Nephron progenitor cell (in vitro differentiated cells): Measurements from ENCODE around the gene SMARCB1.

ENCODE experiments used
- DNase-seq: peaks from one replicate; pipeline ENCODE4 v3.0.0; 2021
- H3K27ac Mint-ChIP-seq: 2 replicates; pipeline ENCODE4 v1.8.0; 2021; ENCODE audit warnings: mild to moderate bottlenecking, moderate library complexity, mixed read lengths
- H3K27me3 Mint-ChIP-seq: 2 replicates; pipeline ENCODE4 v1.8.0; 2021; ENCODE audit warnings: mild to moderate bottlenecking, low read depth, mixed read lengths; ENCODE audit not compliant: poor library complexity
- H3K36me3 Mint-ChIP-seq: 2 replicates; pipeline ENCODE4 v1.8.0; 2021; ENCODE audit warnings: low read depth, mixed read lengths
- H3K4me1 Mint-ChIP-seq: 2 replicates; pipeline ENCODE4 v1.8.0; 2021; ENCODE audit warnings: mixed read lengths
- H3K4me3 Mint-ChIP-seq: 2 replicates; pipeline ENCODE4 v1.8.0; 2021; ENCODE audit warnings: mild to moderate bottlenecking, moderate library complexity, mixed read lengths
- H3K9me3 Mint-ChIP-seq: 2 replicates; pipeline ENCODE4 v1.8.0; 2021; ENCODE audit warnings: mild to moderate bottlenecking, moderate library complexity, mixed read lengths
- TF ChIP-seq, protein P1 (sequence below): fragments of 200-600 bp; sonication (generic); IDR thresholded peaks from 2 replicates; pipeline ENCODE4 v1.5.0; 2021; ENCODE audit warnings: antibody characterized with exemption

The SMARCB1 gene

DNA sequence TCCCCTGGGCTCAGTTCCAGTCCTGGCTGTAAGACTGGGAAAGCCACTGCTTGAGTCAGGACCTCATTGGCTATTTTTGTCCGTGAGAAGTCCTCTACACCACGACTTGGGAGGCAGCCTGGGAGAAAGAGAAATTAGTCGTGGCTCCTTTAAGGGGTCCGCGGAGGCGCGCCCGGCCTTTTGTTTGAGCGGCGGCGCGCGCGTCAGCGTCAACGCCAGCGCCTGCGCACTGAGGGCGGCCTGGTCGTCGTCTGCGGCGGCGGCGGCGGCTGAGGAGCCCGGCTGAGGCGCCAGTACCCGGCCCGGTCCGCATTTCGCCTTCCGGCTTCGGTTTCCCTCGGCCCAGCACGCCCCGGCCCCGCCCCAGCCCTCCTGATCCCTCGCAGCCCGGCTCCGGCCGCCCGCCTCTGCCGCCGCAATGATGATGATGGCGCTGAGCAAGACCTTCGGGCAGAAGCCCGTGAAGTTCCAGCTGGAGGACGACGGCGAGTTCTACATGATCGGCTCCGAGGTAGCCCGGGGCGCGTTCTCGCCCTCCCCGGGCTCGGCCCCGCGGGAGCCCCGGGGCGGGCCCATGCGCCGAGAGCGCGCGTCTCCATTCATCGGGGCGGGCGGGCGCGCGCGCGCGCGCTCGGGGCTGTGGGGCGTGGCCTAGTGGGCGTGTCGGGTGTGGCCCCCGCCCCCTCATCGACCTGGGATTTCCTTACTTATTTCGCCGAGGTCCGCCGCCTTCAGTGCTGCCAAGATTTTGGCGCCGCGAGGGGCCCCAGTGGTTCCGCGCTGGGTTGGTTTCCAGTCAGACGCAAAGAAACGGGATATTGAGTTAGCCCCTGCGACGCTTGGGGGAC, at the start of gene SMARCB1:
Gene SMARCB1, plus strand, starts transcription at position 215 of the 848 bp plus-strand sequence. Its CDS starts 204 bp downstream, at position 419.
- Mint-ChIP-seq H3K9me3 (no peaks in the 10 kb centered on the region), H3K4me3 (peak within 1 kb of the TSS; percentile 93), H3K27me3 (no peaks in the 10 kb centered on the region), H3K27ac (peak within 1 kb of the TSS; percentile 92), H3K4me1 (peaks cover 44% of the 10 kb centered on the region), H3K36me3 (peaks cover 9% of the 10 kb centered on the region)
- TF ChIP-seq, protein P1, sequence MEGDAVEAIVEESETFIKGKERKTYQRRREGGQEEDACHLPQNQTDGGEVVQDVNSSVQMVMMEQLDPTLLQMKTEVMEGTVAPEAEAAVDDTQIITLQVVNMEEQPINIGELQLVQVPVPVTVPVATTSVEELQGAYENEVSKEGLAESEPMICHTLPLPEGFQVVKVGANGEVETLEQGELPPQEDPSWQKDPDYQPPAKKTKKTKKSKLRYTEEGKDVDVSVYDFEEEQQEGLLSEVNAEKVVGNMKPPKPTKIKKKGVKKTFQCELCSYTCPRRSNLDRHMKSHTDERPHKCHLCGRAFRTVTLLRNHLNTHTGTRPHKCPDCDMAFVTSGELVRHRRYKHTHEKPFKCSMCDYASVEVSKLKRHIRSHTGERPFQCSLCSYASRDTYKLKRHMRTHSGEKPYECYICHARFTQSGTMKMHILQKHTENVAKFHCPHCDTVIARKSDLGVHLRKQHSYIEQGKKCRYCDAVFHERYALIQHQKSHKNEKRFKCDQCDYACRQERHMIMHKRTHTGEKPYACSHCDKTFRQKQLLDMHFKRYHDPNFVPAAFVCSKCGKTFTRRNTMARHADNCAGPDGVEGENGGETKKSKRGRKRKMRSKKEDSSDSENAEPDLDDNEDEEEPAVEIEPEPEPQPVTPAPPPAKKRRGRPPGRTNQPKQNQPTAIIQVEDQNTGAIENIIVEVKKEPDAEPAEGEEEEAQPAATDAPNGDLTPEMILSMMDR, result no peak
- DNase-seq, result peak; percentile 88

DNA sequence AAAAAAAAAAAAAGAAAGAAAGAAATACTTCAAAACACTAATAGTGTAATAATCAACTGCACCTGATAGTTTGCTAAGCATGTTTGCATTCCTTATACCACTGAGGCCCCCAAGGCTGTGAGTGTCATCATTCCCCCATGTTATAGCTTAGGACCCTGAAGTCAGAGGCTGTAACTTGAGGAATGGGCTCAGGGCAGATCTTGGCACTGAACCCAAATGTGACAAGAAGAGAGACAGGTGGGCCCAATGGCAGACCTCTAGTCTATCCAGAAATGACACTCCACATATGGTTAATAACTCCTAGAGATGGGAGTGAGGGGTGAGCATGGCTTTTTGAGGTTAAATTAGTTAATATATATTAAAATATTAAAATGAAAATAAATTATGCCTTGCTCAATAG, 49.1 kb upstream of the SMARCB1 start:
- TF ChIP-seq, protein P1, result no peak
- no peak for DNase-seq
- Mint-ChIP-seq H3K36me3 (peaks cover 9% of the 10 kb centered on the region), H3K4me1 (no peaks in the 10 kb centered on the region), H3K27ac (no peak overlapping the region), H3K9me3 (no peaks in the 10 kb centered on the region), H3K27me3 (peaks cover 6% of the 10 kb centered on the region), H3K4me3 (no peak overlapping the region)

DNA sequence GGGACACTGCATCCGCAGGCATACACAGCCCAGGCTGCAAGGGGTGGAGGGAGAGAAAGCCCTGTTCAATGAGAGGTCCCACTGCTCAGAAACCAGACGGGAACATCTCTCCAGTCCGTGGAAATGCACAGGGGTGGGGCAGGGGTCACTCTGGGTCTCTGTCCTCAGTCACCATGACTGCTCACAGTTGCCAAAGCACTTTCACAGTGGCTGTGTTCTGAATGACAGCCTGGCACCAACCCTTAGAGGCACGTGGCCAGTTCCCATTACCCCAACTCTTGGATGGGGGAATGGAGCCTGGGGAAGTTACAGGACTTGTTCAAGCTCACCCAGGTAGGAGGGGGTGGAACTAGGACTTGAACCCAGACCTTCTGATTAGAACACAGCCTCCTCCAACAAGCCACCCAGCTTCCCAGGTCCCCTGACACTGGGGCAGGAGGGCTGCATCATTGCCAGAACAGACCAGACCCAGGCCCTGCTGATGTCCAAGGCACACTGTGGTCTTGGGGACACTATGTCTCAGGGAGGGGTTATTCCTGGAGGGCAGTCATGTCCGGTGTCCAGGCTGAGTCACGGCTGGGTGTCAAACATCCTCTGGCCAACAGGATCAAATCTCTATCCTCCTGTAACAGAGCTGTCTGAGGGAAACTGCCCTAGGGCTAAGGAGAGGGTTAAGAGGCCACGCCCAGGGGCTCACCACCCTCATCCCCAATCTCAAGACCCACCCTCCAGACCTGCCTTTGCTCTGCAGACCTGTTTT, 44.1 kb upstream of the SMARCB1 start:
- no peak for DNase-seq
- Mint-ChIP-seq H3K9me3 (no peaks in the 10 kb centered on the region), H3K36me3 (peaks cover 47% of the 10 kb centered on the region), H3K27me3 (peaks cover 3% of the 10 kb centered on the region), H3K4me3 (no peak overlapping the region), H3K4me1 (no peaks in the 10 kb centered on the region), H3K27ac (no peak overlapping the region)
- TF ChIP-seq, protein P1, result no peak

DNA sequence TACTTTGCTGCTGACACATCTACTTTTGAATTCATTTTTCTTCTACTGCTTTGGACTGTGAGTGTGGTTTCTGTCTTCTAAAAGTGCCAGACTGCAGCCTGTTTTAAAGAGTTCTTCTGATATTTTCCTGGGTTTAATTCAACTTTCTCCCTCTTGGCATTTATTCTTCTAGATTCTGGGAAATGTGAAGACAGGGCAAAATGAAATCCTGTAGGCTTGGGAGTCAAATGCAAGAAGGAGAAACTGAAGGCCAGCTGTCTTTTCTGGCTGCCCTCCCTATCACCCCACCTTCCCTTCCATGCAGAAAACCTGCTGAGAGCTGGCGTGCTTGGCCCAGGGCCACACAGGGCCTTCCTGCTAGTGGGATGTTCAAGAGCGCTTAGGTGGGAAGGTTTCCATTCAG, 43.5 kb upstream of the SMARCB1 start:
- H3K36me3 Mint-ChIP-seq, result peaks cover 47% of the 10 kb centered on the region
- H3K9me3 Mint-ChIP-seq, result no peaks in the 10 kb centered on the region
- no peak overlapping the region for H3K27ac Mint-ChIP-seq

DNA sequence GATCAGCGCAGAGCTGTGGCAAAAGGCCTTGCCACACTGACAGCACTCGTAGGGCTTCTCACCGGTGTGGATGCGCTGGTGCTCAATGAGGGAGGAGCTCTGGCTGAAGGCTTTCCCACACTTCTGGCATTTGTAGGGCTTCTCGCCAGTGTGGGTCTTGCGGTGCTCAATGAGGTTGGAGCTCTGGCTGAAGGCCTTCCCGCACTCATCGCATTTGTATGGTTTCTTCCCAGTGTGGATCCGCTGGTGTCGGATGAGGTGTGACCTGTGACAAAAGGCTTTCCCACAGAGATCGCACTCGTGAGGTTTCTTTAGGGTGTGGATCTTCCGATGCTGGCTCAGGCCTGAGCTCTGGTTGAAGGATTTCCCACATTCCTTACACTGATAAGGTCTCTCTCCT, 42.8 kb upstream of the SMARCB1 start:
- Mint-ChIP-seq H3K36me3 (peaks cover 43% of the 10 kb centered on the region), H3K27ac (peak overlapping the region; percentile 54), H3K9me3 (no peaks in the 10 kb centered on the region), H3K27me3 (peaks cover 3% of the 10 kb centered on the region), H3K4me3 (no peak overlapping the region), H3K4me1 (no peaks in the 10 kb centered on the region)
- no peak for DNase-seq
- TF ChIP-seq, protein P1, result no peak

More for the DNA sequence above, 43.5 kb upstream of the SMARCB1 start:
- no peaks in the 10 kb centered on the region for H3K4me1 Mint-ChIP-seq
- H3K4me3 Mint-ChIP-seq, result no peak overlapping the region
- H3K27me3 Mint-ChIP-seq, result peaks cover 3% of the 10 kb centered on the region
- TF ChIP-seq, protein P1, result no peak
- no peak for DNase-seq
